HepG2 (cell line): ENCODE measurements around the gene SLC35A1. TPM values are rescaled to one million over a fixed set of nuclear protein-coding genes. Genes with fewer than 3 reads are reported as not detected.
A peak's percentile ranks its signal among the peaks of the same experiment; 100 is the strongest.

Source experiments
- BHLHE40 ChIP-seq: IDR thresholded peaks from 2 replicates; pipeline ENCODE4 v1.6.1; 2011; ENCODE audit warnings: low read length, improper control_type of control experiment
- CREM ChIP-seq, 2 experiments: sonication (generic) in 1 of 2; formaldehyde crosslinking in 1 of 2; IDR thresholded peaks; 2 replicates each; pipeline versions ENCODE4 v1.4.0 to v1.6.1; 2016 to 2020; ENCODE audit warnings: antibody characterized with exemption in 1 of 2, mild to moderate bottlenecking in 1 of 2, missing genetic modification reagents in 1 of 2
- DNMT3B ChIP-seq: conservative IDR thresholded peaks from 2 replicates; pipeline ENCODE4 v1.6.1; 2016; ENCODE audit warnings: missing biosample characterization, control low read depth
- FOXK1 ChIP-seq: sonication (generic); formaldehyde crosslinking; IDR thresholded peaks from 2 replicates; pipeline ENCODE4 v1.4.0; 2020; ENCODE audit warnings: low read depth, missing genetic modification reagents, borderline replicate concordance
- HNRNPLL ChIP-seq: fragments of 200-400 bp; formaldehyde crosslinking; IDR thresholded peaks from 2 replicates; pipeline ENCODE4 v1.6.1; 2017; ENCODE audit warnings: mild to moderate bottlenecking, low read depth, low read length; ENCODE audit not compliant: poor library complexity, severe bottlenecking
- KAT7 ChIP-seq: IDR thresholded peaks from 2 replicates; pipeline ENCODE4 v1.6.1; 2018; ENCODE audit warnings: borderline replicate concordance, missing compliant biosample characterization
- KDM3A ChIP-seq: IDR thresholded peaks from 2 replicates; pipeline ENCODE4 v1.6.1; 2018; ENCODE audit warnings: low read depth, missing compliant biosample characterization
- MED13 ChIP-seq: sonication (generic); formaldehyde crosslinking; IDR thresholded peaks from 2 replicates; pipeline ENCODE4 v1.5.0; 2020; ENCODE audit warnings: missing genetic modification reagents
- NFE2L2 ChIP-seq: fragments of 150-350 bp; IDR thresholded peaks from 2 replicates; pipeline ENCODE4 v1.6.1; 2014; ENCODE audit warnings: low read length
- PAF1 ChIP-seq: IDR thresholded peaks from 2 replicates; pipeline ENCODE4 v1.6.1; 2016; ENCODE audit warnings: missing genetic modification reagents, missing compliant biosample characterization
- SMARCC2 ChIP-seq: fragments of 450-650 bp; IDR thresholded peaks from 2 replicates; pipeline ENCODE4 v1.6.1; 2017; ENCODE audit warnings: antibody characterized with exemption, mild to moderate bottlenecking
- SUZ12 ChIP-seq: fragments of 150-350 bp; IDR thresholded peaks from 2 replicates; pipeline ENCODE4 v1.6.1; 2014; ENCODE audit warnings: low read depth, low read length
- TBL1XR1 ChIP-seq: fragments of 150-350 bp; IDR thresholded peaks from 2 replicates; pipeline ENCODE4 v1.6.1; 2014; ENCODE audit warnings: borderline replicate concordance, low read length; ENCODE audit not compliant: partially characterized antibody
- ZNF264 ChIP-seq: sonication (generic); formaldehyde crosslinking; IDR thresholded peaks from 2 replicates; pipeline ENCODE4 v1.4.0; 2020; ENCODE audit warnings: missing genetic modification reagents
- polyA plus RNA-seq, 8 experiments: library from polyadenylated mRNA; depleted of rRNA in 3 of 8; stranded (reverse) in 7 of 8; unstranded in 1 of 8; fragments of >200 nt; fragmentation: Illumina TruSeq in 4 of 8; extraction: Trizol in 4 of 8; gene quantifications; 2 replicates each; pipeline versions ENCODE4 v1.2.1 to v1.2.3, GENCODE V29; 2011 to 2016; ENCODE audit warnings: low read depth in 4 of 8, missing spikeins in 1 of 8, mixed read lengths in 1 of 8; ENCODE audit not compliant: insufficient read depth in 1 of 8
- total RNA-seq, 5 experiments: library from RNA; depleted of rRNA; stranded (reverse); fragments of >200 nt; fragmentation: Illumina TruSeq; extraction: Trizol; gene quantifications; 2 replicates each; pipeline ENCODE4 v1.2.3, GENCODE V29; 2016; ENCODE audit warnings: low read depth in 1 of 5
- TF ChIP-seq, protein P1 (sequence below): sonication (generic); formaldehyde crosslinking; IDR thresholded peaks from 2 replicates; pipeline ENCODE4 v1.5.0; 2020; ENCODE audit warnings: mild to moderate bottlenecking, missing genetic modification reagents
- TF ChIP-seq, protein P2 (sequence below): sonication (generic); formaldehyde crosslinking; IDR thresholded peaks from 2 replicates; pipeline ENCODE4 v1.8.0; 2022; ENCODE audit warnings: missing genetic modification reagents, mild to moderate bottlenecking, inconsistent platforms, borderline replicate concordance
- TF ChIP-seq, protein P3 (sequence below): sonication (generic); formaldehyde crosslinking; IDR thresholded peaks from 2 replicates; pipeline ENCODE4 v1.4.0; 2020; ENCODE audit warnings: missing genetic modification reagents
- TF ChIP-seq, protein P4 (sequence below): sonication (generic); formaldehyde crosslinking; IDR thresholded peaks from 2 replicates; pipeline ENCODE4 v1.8.0; 2022; ENCODE audit warnings: missing genetic modification reagents, low read depth, mild to moderate bottlenecking, borderline replicate concordance
- TF ChIP-seq, protein P5 (sequence below): sonication (generic); formaldehyde crosslinking; IDR thresholded peaks from 2 replicates; pipeline ENCODE4 v1.4.0; 2020; ENCODE audit warnings: mild to moderate bottlenecking, missing genetic modification reagents
- TF ChIP-seq, protein P6 (sequence below): sonication (generic); formaldehyde crosslinking; conservative IDR thresholded peaks from 2 replicates; pipeline ENCODE4 v1.8.0; 2022; ENCODE audit warnings: missing genetic modification reagents

Gene SLC35A1
- total and polyA plus RNA-seq, 2 of the 13 experiments (the other 11 are each of a cell fraction or from before 2014, with no cell fraction given) = 24.8 to 25.1 TPM

DNA sequence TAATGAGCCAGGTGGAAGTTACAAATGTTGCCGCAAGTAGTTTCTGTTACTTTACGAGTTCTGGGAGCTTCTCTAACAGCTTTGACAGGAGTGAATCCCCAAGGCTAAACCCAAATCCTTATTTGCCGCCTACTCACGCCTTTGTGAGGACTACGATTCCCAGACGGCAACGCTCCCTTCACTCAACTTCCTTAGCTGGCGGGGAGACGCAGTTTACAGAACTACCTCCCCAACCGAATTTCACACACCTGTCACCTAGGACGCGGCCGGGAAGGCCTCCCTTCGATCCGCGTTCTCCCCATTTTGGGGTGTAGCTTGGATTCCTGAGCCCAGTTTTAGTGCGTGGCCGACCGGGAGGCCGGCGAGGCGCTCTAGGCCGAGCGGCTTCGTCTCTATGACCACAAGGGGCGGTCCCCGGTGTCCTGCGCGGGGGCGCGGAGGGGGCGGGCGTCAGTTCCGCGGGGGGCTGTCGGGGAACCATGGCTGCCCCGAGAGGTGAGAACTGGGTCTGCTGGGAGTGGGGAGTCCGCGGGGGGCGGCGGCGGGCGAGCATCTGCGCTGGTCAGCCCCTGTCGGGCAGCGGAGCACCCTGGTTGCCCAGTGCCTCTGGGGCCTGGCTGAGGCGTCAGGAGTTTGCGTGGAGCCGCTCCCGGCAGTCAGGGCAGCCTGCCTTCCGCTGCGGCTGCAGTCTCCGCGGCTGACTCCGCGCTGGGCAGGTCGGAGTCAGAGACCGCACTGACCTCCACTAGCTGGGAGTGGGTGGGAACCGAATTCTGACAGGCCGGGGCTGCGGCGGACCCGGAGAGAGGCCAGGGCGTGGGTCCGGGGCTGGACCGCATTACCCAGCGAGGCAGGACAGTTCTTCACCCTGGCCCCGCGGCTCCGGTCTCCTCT is at the start of gene SLC35A1 (continued):
- TF ChIP-seq, protein P1, sequence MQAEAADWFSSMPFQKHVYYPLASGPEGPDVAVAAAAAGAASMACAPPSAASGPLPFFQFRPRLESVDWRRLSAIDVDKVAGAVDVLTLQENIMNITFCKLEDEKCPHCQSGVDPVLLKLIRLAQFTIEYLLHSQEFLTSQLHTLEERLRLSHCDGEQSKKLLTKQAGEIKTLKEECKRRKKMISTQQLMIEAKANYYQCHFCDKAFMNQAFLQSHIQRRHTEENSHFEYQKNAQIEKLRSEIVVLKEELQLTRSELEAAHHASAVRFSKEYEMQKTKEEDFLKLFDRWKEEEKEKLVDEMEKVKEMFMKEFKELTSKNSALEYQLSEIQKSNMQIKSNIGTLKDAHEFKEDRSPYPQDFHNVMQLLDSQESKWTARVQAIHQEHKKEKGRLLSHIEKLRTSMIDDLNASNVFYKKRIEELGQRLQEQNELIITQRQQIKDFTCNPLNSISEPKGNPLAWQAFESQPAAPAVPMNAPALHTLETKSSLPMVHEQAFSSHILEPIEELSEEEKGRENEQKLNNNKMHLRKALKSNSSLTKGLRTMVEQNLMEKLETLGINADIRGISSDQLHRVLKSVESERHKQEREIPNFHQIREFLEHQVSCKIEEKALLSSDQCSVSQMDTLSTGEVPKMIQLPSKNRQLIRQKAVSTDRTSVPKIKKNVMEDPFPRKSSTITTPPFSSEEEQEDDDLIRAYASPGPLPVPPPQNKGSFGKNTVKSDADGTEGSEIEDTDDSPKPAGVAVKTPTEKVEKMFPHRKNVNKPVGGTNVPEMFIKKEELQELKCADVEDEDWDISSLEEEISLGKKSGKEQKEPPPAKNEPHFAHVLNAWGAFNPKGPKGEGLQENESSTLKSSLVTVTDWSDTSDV = peak; percentile 88; the same call in 1 of the 2 replicates
- TF ChIP-seq, protein P2, sequence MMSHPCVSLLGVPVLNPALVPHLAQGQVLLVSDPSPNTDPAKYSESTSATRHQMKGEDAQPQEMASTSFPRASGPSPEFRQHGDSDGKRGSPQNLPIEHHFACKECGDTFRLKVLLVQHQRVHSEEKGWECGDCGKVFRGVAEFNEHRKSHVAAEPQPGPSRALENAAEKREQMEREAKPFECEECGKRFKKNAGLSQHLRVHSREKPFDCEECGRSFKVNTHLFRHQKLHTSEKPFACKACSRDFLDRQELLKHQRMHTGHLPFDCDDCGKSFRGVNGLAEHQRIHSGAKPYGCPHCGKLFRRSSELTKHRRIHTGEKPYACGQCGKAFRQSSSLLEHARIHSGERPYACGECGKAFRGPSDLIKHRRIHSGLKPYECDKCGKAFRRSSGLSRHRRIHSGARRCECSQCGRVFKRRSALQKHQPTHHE (CRISPR knock-in tag) = no peak; the same call in 1 of the 2 replicates
- TF ChIP-seq, protein P3, sequence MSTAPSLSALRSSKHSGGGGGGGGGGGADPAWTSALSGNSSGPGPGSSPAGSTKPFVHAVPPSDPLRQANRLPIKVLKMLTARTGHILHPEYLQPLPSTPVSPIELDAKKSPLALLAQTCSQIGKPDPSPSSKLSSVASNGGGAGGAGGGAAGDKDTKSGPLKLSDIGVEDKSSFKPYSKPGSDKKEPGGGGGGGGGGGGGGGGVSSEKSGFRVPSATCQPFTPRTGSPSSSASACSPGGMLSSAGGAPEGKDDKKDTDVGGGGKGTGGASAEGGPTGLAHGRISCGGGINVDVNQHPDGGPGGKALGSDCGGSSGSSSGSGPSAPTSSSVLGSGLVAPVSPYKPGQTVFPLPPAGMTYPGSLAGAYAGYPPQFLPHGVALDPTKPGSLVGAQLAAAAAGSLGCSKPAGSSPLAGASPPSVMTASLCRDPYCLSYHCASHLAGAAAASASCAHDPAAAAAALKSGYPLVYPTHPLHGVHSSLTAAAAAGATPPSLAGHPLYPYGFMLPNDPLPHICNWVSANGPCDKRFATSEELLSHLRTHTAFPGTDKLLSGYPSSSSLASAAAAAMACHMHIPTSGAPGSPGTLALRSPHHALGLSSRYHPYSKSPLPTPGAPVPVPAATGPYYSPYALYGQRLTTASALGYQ (CRISPR knock-in tag) = peak; percentile 50; the same call in 1 of the 2 replicates
- no peak for TF ChIP-seq ZNF264 (CRISPR knock-in tag)
- TF ChIP-seq SMARCC2 = no peak
- TF ChIP-seq, protein P4, sequence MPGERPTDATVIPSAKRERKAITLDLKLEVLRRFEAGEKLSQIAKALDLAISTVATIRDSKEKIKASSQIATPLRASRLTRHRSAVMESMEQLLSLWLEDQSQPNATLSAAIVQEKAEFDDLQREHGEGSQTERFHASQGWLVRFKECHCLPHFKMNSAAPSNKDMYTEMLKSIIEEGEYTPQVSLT (CRISPR knock-in tag) = no peak
- peak; percentile 82 for TF ChIP-seq HNRNPLL
- TF ChIP-seq TBL1XR1 = no peak
- TF ChIP-seq KDM3A (CRISPR knock-in tag) = peak; percentile 83
- TF ChIP-seq MED13 (CRISPR knock-in tag) = no peak
- TF ChIP-seq, protein P5, sequence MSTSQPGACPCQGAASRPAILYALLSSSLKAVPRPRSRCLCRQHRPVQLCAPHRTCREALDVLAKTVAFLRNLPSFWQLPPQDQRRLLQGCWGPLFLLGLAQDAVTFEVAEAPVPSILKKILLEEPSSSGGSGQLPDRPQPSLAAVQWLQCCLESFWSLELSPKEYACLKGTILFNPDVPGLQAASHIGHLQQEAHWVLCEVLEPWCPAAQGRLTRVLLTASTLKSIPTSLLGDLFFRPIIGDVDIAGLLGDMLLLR (CRISPR knock-in tag) = peak; percentile 72
- no peak for TF ChIP-seq PAF1
- peak; percentile 86 for TF ChIP-seq CREM (IDR thresholded peaks at IDR 0.05)
- no peak for TF ChIP-seq CREM (CRISPR knock-in tag; IDR thresholded peaks at IDR 0.05)
- peak; percentile 23; the same call in 1 of the 2 replicates for TF ChIP-seq SUZ12
- peak; percentile 73; the same call in 1 of the 2 replicates for TF ChIP-seq KAT7 (CRISPR knock-in tag)
- TF ChIP-seq DNMT3B (CRISPR knock-in tag) = no peak
- TF ChIP-seq, protein P6, sequence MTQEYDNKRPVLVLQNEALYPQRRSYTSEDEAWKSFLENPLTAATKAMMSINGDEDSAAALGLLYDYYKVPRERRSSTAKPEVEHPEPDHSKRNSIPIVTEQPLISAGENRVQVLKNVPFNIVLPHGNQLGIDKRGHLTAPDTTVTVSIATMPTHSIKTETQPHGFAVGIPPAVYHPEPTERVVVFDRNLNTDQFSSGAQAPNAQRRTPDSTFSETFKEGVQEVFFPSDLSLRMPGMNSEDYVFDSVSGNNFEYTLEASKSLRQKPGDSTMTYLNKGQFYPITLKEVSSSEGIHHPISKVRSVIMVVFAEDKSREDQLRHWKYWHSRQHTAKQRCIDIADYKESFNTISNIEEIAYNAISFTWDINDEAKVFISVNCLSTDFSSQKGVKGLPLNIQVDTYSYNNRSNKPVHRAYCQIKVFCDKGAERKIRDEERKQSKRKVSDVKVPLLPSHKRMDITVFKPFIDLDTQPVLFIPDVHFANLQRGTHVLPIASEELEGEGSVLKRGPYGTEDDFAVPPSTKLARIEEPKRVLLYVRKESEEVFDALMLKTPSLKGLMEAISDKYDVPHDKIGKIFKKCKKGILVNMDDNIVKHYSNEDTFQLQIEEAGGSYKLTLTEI (CRISPR knock-in tag) = no peak
- TF ChIP-seq BHLHE40 = no peak
- TF ChIP-seq NFE2L2 = no peak
- TF ChIP-seq FOXK1 (CRISPR knock-in tag) = peak; percentile 63; the same call in 1 of the 2 replicates
